ENCODE results near the gene COG8.

The COG8 gene

GRCh38 chr16:69310653-69311532 is 28.5 kb downstream of the COG8 start, which contains the start of gene VPS4A:
VPS4A (plus strand) TSS chr16:69311350; CDS start chr16:69311512, 162 bp downstream.
- Histone ChIP-seq H3K4me3 (ENCODE audit: low read depth, low read length) (peak within 1 kb of the TSS; percentile 54), H3K79me2 (peaks cover 33% of the 10 kb centered on the region), H3K36me3 (ENCODE audit: control insufficient read depth, insufficient read depth, low read length) (no peaks in the 10 kb centered on the region), H2AFZ (peak within 1 kb of the TSS; percentile 86), H3K4me2 (ENCODE audit: low read length) (peak within 1 kb of the TSS; percentile 97), H3K27ac (peak within 1 kb of the TSS; percentile 72), H3K27me3 (ENCODE audit: control insufficient read depth, insufficient read depth, low read length) (no peaks in the 10 kb centered on the region), H3K4me1 (no peaks in the 10 kb centered on the region), H3K9me3 (ENCODE audit: control insufficient read depth, low read length) (no peaks in the 10 kb centered on the region), H3K9ac (peak within 1 kb of the TSS; percentile 47)
- peak; percentile 83 for TF ChIP-seq CTCF (IDR thresholded peaks at IDR 0.05)

GRCh38 chr16:69309316-69309715 is 30.0 kb downstream of the COG8 start:
- H3K9ac ChIP-seq, result no peak overlapping the region
- peaks cover 17% of the 10 kb centered on the region for H3K79me2 ChIP-seq
- H3K27ac ChIP-seq, result no peak overlapping the region
- no peak overlapping the region for H2AFZ ChIP-seq
- TF ChIP-seq CTCF (IDR thresholded peaks at IDR 0.05), result no peak
- H3K4me2 ChIP-seq (ENCODE audit: low read length), result no peak overlapping the region
- no peaks in the 10 kb centered on the region for H3K4me1 ChIP-seq
- H3K9me3 ChIP-seq (ENCODE audit: control insufficient read depth, low read length), result no peaks in the 10 kb centered on the region
- no peak overlapping the region for H3K4me3 ChIP-seq (ENCODE audit: low read depth, low read length)
- H3K27me3 ChIP-seq (ENCODE audit: control insufficient read depth, insufficient read depth, low read length), result no peaks in the 10 kb centered on the region
- H3K36me3 ChIP-seq (ENCODE audit: control insufficient read depth, insufficient read depth, low read length), result no peaks in the 10 kb centered on the region

GRCh38 chr16:69307856-69308255 is 31.5 kb downstream of the COG8 start:
- TF ChIP-seq CTCF (IDR thresholded peaks at IDR 0.05), result no peak
- H3K4me2 ChIP-seq (ENCODE audit: low read length), result no peak overlapping the region
- H3K4me3 ChIP-seq (ENCODE audit: low read depth, low read length), result no peak overlapping the region
- no peaks in the 10 kb centered on the region for H3K9me3 ChIP-seq (ENCODE audit: control insufficient read depth, low read length)
- H2AFZ ChIP-seq, result no peak overlapping the region
- H3K4me1 ChIP-seq, result no peaks in the 10 kb centered on the region
- no peak overlapping the region for H3K9ac ChIP-seq
- no peaks in the 10 kb centered on the region for H3K36me3 ChIP-seq (ENCODE audit: control insufficient read depth, insufficient read depth, low read length)
- H3K27ac ChIP-seq, result no peak overlapping the region
- peaks cover 6% of the 10 kb centered on the region for H3K79me2 ChIP-seq
- no peaks in the 10 kb centered on the region for H3K27me3 ChIP-seq (ENCODE audit: control insufficient read depth, insufficient read depth, low read length)

- H2AFZ ChIP-seq, result no peak overlapping the region
- no peaks in the 10 kb centered on the region for H3K27me3 ChIP-seq (ENCODE audit: control insufficient read depth, insufficient read depth, low read length)
- TF ChIP-seq CTCF (IDR thresholded peaks at IDR 0.05), result no peak
- peaks cover 3% of the 10 kb centered on the region for H3K79me2 ChIP-seq
- no peak overlapping the region for H3K27ac ChIP-seq
- no peak overlapping the region for H3K4me3 ChIP-seq (ENCODE audit: low read depth, low read length)
- no peak overlapping the region for H3K4me2 ChIP-seq (ENCODE audit: low read length)
- H3K4me1 ChIP-seq, result no peaks in the 10 kb centered on the region
- no peaks in the 10 kb centered on the region for H3K9me3 ChIP-seq (ENCODE audit: control insufficient read depth, low read length)
- H3K9ac ChIP-seq, result no peak overlapping the region
- H3K36me3 ChIP-seq (ENCODE audit: control insufficient read depth, insufficient read depth, low read length), result no peaks in the 10 kb centered on the region
Measured at GRCh38 chr16:69307091-69307490, 32.3 kb downstream of the COG8 start.

Measured in parathyroid adenoma (tissue), 2 donors.